NCI-H2081 treated with DMSO at 0.1 percent for 48 hours (cell line): Measurements from ENCODE around the gene CAMK2N1.
"Not testable (repeated sequence)": the region's sequence is repeated elsewhere in the genome, so short reads cannot be mapped to it uniquely, and the experiment has no call there.

Experiments
- DNase-seq: peaks from one replicate; lab custom pipeline; 2025; lab: John Stamatoyannopoulos, UW

Gene CAMK2N1

GRCh38 chr1:20496725-20497383, 10.8 kb upstream of the CAMK2N1 start:
- not testable (repeated sequence) for DNase-seq

GRCh38 chr1:20496241-20496661, 10.2 kb upstream of the CAMK2N1 start:
- DNase-seq: no peak

- no peak for DNase-seq
These were observed 9.7 kb upstream of the CAMK2N1 start for GRCh38 chr1:20495661-20496060.

GRCh38 chr1:20494609-20495311, 8.8 kb upstream of the CAMK2N1 start:
- no peak for DNase-seq

- DNase-seq: peak; percentile 27
These were observed 8.0 kb upstream of the CAMK2N1 start for GRCh38 chr1:20493839-20494608.

- DNase-seq: no peak
These were observed 7.3 kb upstream of the CAMK2N1 start for GRCh38 chr1:20493309-20493708.

GRCh38 chr1:20492751-20493150, 6.7 kb upstream of the CAMK2N1 start:
- no peak for DNase-seq

- DNase-seq: no peak
These were observed 5.9 kb upstream of the CAMK2N1 start for GRCh38 chr1:20491866-20492265.

- no peak for DNase-seq
These were observed 5.2 kb upstream of the CAMK2N1 start for GRCh38 chr1:20491178-20491577.

GRCh38 chr1:20487236-20487590, 1.2 kb upstream of the CAMK2N1 start:
- no peak for DNase-seq

GRCh38 chr1:20486457-20487235, 636 bp upstream of the CAMK2N1 start:
- DNase-seq: no peak

GRCh38 chr1:20484519-20485462, 1.2 kb downstream of the CAMK2N1 start:
- no peak for DNase-seq

- no peak for DNase-seq
These were observed 2.0 kb downstream of the CAMK2N1 start for GRCh38 chr1:20483833-20484518.

- DNase-seq: no peak
These were observed 2.7 kb downstream of the CAMK2N1 start for GRCh38 chr1:20483098-20483832.

- DNase-seq: no peak
These were observed 4.1 kb downstream of the CAMK2N1 start for GRCh38 chr1:20481643-20482498.

- DNase-seq: no peak
These were observed 4.9 kb downstream of the CAMK2N1 start for GRCh38 chr1:20480951-20481617.

GRCh38 chr1:20480243-20480944, 5.6 kb downstream of the CAMK2N1 start:
- DNase-seq: no peak

- no peak for DNase-seq
These were observed 6.2 kb downstream of the CAMK2N1 start for GRCh38 chr1:20479840-20480239.
